ENCODE results near the gene EPHX1. TPM values are rescaled to one million over a fixed set of nuclear protein-coding genes. Genes with fewer than 3 reads are reported as not detected.
A peak's percentile ranks its signal among the peaks of the same experiment; 100 is the strongest.

EPHX1 gene
- total and polyA plus RNA-seq, 10 of the 15 experiments (the other 5 are each of a cell fraction or from before 2014, with no cell fraction given), result 0.33 to 2.9 (median 0.78) TPM; not detected in 2

DNA sequence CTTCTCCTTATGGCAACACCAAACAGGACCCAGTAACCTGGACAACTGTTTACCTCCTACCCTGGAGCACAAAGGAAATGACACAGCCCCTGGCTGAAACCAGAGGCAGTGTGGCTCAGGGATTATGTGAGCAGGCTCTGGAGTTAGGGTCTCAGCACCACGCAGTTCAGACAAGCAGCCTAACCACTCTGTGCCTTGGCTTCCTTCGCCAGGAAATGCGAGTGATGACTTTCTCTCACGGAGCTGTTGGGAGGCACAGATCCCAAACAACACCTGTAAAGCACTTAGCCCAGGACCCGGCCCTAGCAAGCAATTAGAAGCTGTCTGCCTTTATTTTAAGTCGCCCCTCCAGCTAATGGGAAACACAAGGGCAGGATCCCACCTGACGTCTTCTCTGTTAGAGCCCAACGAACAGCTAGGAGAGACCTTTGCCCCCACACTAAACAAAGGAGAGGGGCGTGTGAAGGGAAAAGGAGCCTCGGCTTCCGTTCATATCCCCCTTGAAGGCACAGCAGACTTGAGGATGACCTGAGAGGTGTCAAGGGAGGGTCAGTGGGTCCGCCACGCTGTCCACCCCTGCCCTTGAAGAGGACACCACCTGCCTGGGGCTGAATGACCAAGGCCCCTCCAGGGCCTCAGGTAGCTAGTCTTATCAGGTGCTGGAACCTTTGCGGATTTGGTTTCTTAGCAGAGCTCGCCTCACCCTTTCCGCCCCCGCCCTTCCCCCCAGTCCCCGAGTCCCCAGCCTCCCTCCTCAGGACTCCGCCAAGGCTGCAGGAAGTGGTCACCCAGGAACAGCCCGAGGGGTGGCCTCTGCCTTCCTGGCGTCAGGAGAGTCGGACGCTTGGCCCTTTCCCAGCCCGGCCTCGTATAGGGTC lies 71.4 kb downstream of the EPHX1 start:
- Histone ChIP-seq H4K20me1 (ENCODE audit: control insufficient read depth, insufficient read depth) (0 out of 2 replicates have a peak, but pooled peaks cover 3% of the 10 kb centered on the region), H3K36me3 (ENCODE audit: control insufficient read depth in 2 of 2, insufficient read depth in 2 of 2, low read length in 1 of 2) (peaks cover 0 to 1% of the 10 kb centered on the region in 2 experiments; a peak in 2 of 4 replicates), H3K9ac (ENCODE audit: control insufficient read depth, insufficient read depth, low read length) (peak overlapping the region; percentile 90), H3K4me2 (ENCODE audit: control insufficient read depth, insufficient read depth) (peak overlapping the region; percentile 96), H3K4me3 (peak overlapping the region; percentile 88), H3K27me3 (replicated peaks in 1 of 2; ENCODE audit: control insufficient read depth in 2 of 2, insufficient read depth in 2 of 2, low read length in 1 of 2) (no peaks in the 10 kb centered on the region), H3K4me1 (ENCODE audit: control insufficient read depth, insufficient read depth, low read length) (peaks cover 30% of the 10 kb centered on the region), H3K27ac (ENCODE audit: control insufficient read depth, insufficient read depth) (peak overlapping the region; percentile 77), H2AFZ (ENCODE audit: control insufficient read depth, low read depth, low read length) (peak overlapping the region; percentile 93), H3K79me2 (ENCODE audit: control insufficient read depth, insufficient read depth, low read length) (peaks cover 30% of the 10 kb centered on the region), H3K9me3 (replicated peaks; ENCODE audit: control insufficient read depth, insufficient read depth, low read length) (no peaks in the 10 kb centered on the region)
- ChIA-PET SMC1A (ENCODE audit: uncharacterized antibody, unreplicated experiment) (interaction anchor here (0.8 to 5.1 kb wide), 12 partner anchors 8 to 117 kb away, joined by 3 to 29 read pairs (median 6); partner anchors contain the start of gene SRP9), RAD21 (ENCODE audit: unreplicated experiment) (interaction anchor here (0.8 to 3.7 kb wide), 7 partner anchors 17 to 106 kb away, joined by 3 to 37 read pairs (median 13); partner anchors contain the start of genes PYCR2 and SRP9), POLR2A (interaction anchor here (0.5 to 4.9 kb wide), 9 partner anchors 13 to 152 kb away, joined by 3 to 30 read pairs (median 11); partner anchors contain the start of genes PYCR2 and SRP9), CTCF (interaction anchor here (0.6 to 4.9 kb wide), 15 partner anchors 9 to 399 kb away, joined by 3 to 40 read pairs (median 4); partner anchors contain the start of gene SRP9)
- WGBS (ENCODE audit: insufficient coverage, insufficient replicate concordance, low lambda C conversion rate, missing lambda C conversion rate), result 15% methylated on average over 25 of the region's 25 CpGs
- DNase-seq (ENCODE audit: low read depth, low spot score) (no peak), FAIRE-seq (no peak), ATAC-seq (peak; percentile 51)
- intact Hi-C loops (cut with micrococcal nuclease; ENCODE audit: unreplicated experiment) (no loop called here), in situ Hi-C loops (cut with MboI) (no loop called here)
- BruUV-seq (replicated peaks), result no TSS peak
- no peak for TF ChIP-seq NRF1 (conservative IDR thresholded peaks at IDR 0.05; ENCODE audit: low read depth, low read length)
- TF ChIP-seq SREBF2 (IDR thresholded peaks at IDR 0.05; ENCODE audit: low read length), result no peak
- TF ChIP-seq RFX5 (IDR thresholded peaks at IDR 0.05; ENCODE audit: low read depth, low read length), result no peak
- TF ChIP-seq PAX5 (IDR thresholded peaks at IDR 0.05; ENCODE audit: borderline replicate concordance, low read depth, low read length), result no peak
- TF ChIP-seq, protein P1, sequence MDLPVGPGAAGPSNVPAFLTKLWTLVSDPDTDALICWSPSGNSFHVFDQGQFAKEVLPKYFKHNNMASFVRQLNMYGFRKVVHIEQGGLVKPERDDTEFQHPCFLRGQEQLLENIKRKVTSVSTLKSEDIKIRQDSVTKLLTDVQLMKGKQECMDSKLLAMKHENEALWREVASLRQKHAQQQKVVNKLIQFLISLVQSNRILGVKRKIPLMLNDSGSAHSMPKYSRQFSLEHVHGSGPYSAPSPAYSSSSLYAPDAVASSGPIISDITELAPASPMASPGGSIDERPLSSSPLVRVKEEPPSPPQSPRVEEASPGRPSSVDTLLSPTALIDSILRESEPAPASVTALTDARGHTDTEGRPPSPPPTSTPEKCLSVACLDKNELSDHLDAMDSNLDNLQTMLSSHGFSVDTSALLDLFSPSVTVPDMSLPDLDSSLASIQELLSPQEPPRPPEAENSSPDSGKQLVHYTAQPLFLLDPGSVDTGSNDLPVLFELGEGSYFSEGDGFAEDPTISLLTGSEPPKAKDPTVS (IDR thresholded peaks at IDR 0.05; ENCODE audit: low read depth, low read length), result no peak
- no peak for TF ChIP-seq SUZ12 (IDR thresholded peaks at IDR 0.05; ENCODE audit: unreplicated experiment)
- TF ChIP-seq RCOR1 (conservative IDR thresholded peaks at IDR 0.05; ENCODE audit: low read depth, low read length), result no peak
- no peak for TF ChIP-seq HCFC1 (IDR thresholded peaks at IDR 0.05; ENCODE audit: low read length)
- TF ChIP-seq, protein P2, sequence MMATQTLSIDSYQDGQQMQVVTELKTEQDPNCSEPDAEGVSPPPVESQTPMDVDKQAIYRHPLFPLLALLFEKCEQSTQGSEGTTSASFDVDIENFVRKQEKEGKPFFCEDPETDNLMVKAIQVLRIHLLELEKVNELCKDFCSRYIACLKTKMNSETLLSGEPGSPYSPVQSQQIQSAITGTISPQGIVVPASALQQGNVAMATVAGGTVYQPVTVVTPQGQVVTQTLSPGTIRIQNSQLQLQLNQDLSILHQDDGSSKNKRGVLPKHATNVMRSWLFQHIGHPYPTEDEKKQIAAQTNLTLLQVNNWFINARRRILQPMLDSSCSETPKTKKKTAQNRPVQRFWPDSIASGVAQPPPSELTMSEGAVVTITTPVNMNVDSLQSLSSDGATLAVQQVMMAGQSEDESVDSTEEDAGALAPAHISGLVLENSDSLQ (IDR thresholded peaks at IDR 0.05), result no peak
- peak; percentile 49; the same call in 1 of the 2 replicates for TF ChIP-seq RUNX3 (IDR thresholded peaks at IDR 0.05; ENCODE audit: low read length)
- no peak for TF ChIP-seq NBN (IDR thresholded peaks at IDR 0.05)
- TF ChIP-seq MTA2 (IDR thresholded peaks at IDR 0.05; ENCODE audit: low read depth), result no peak
- TF ChIP-seq RB1 (IDR thresholded peaks at IDR 0.05; ENCODE audit: borderline replicate concordance), result no peak
- no peak for TF ChIP-seq SP1 (IDR thresholded peaks at IDR 0.05; ENCODE audit: low read depth, low read length)
- no peak for TF ChIP-seq RAD51 (IDR thresholded peaks at IDR 0.05)
- peak in 1 of 2 experiments; percentile 62; a peak in 1 of 3 replicates for TF ChIP-seq EGR1 (IDR thresholded peaks at IDR 0.05; ENCODE audit: borderline replicate concordance in 1 of 2, low read depth in 2 of 2, low read length in 2 of 2)
- TF ChIP-seq, protein P3, sequence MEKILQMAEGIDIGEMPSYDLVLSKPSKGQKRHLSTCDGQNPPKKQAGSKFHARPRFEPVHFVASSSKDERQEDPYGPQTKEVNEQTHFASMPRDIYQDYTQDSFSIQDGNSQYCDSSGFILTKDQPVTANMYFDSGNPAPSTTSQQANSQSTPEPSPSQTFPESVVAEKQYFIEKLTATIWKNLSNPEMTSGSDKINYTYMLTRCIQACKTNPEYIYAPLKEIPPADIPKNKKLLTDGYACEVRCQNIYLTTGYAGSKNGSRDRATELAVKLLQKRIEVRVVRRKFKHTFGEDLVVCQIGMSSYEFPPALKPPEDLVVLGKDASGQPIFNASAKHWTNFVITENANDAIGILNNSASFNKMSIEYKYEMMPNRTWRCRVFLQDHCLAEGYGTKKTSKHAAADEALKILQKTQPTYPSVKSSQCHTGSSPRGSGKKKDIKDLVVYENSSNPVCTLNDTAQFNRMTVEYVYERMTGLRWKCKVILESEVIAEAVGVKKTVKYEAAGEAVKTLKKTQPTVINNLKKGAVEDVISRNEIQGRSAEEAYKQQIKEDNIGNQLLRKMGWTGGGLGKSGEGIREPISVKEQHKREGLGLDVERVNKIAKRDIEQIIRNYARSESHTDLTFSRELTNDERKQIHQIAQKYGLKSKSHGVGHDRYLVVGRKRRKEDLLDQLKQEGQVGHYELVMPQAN (conservative IDR thresholded peaks at IDR 0.05), result no peak
- TF ChIP-seq CREB1 (IDR thresholded peaks at IDR 0.05; ENCODE audit: low read depth), result no peak
